GM18907 (cell line): ENCODE data around the gene LRRC4C.

Source experiments
- ATAC-seq: cut with Tn5 transposase; IDR thresholded peaks from one replicate; pipeline ENCODE4 v1.9.1; 2021; ENCODE audit warnings: mild to moderate bottlenecking, moderate library complexity; ENCODE audit not compliant: unreplicated experiment

Gene LRRC4C

GRCh38 chr11:41419901-41420300, 39.6 kb downstream of the LRRC4C start:
- ATAC-seq, result no peak

GRCh38 chr11:41414771-41415440, 44.5 kb downstream of the LRRC4C start:
- ATAC-seq, result no peak

- peak; percentile 52 for ATAC-seq
Measured at GRCh38 chr11:41413843-41414242, 45.6 kb downstream of the LRRC4C start.

- no peak for ATAC-seq
Measured at GRCh38 chr11:41405812-41406211, 53.6 kb downstream of the LRRC4C start.

GRCh38 chr11:41404109-41404508, 55.3 kb downstream of the LRRC4C start:
- no peak for ATAC-seq

DNA sequence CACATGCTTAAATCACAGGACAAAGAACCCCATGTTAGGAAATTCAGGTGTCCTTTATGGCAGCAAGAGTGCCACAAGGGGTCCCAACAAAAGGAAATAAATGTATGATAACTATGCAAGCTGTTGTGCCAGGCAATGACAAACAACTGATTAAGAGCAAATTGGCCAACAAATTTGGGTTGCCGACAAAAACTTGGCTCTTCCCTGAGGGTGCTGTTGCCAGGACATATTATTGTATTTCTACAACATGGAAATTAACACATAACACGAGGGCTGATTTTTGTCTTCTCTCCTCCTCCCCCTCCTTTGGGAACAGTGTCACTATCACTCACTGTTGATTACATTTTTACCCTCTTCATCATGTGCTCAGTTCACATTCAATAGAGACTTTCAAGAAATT, 56.0 kb downstream of the LRRC4C start:
- ATAC-seq, result no peak

- ATAC-seq, result no peak
Measured at GRCh38 chr11:41400819-41401382, 58.6 kb downstream of the LRRC4C start.

- ATAC-seq, result no peak
Measured at GRCh38 chr11:41400124-41400523, 59.3 kb downstream of the LRRC4C start.

- ATAC-seq, result no peak
Measured at GRCh38 chr11:41399323-41399722, 60.1 kb downstream of the LRRC4C start.

- ATAC-seq, result no peak
Measured at GRCh38 chr11:41398175-41398574, 61.3 kb downstream of the LRRC4C start.

DNA sequence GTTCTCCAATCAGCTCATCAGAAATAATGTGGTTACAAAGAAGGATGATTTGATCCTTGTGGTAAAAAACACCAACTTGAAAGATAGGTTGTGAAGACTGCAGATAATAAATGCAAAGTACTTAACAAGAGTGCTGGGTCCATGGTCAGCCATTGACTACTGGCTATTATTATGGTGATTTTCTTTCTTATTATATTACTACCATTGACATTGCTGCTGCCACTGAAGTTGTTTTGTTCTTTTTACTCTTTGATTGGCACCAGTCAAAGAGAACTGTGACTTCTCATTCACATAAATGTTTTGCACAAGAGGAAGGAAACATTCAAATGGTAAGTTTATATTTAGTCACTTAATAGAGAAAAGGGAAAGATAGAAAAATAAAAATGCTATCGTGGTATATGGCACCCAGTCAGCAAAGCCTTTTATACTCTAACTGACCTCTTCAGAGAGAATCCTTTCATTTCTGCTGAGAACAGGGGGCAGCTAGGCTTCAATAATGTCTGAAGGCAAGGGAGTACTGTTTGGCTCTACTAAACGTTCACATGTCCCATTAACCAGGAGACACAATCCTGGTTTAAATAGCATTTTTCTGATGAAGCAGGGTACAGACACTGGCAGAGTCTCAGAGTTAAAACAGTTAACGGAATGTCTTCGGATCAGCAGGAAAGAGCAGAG, 64.8 kb downstream of the LRRC4C start:
- no peak for ATAC-seq

- no peak for ATAC-seq
Measured at GRCh38 chr11:41392596-41392995, 66.9 kb downstream of the LRRC4C start.

- no peak for ATAC-seq
Measured at GRCh38 chr11:41389623-41390130, 69.8 kb downstream of the LRRC4C start.

GRCh38 chr11:41384329-41384728, 75.1 kb downstream of the LRRC4C start:
- ATAC-seq, result no peak

DNA sequence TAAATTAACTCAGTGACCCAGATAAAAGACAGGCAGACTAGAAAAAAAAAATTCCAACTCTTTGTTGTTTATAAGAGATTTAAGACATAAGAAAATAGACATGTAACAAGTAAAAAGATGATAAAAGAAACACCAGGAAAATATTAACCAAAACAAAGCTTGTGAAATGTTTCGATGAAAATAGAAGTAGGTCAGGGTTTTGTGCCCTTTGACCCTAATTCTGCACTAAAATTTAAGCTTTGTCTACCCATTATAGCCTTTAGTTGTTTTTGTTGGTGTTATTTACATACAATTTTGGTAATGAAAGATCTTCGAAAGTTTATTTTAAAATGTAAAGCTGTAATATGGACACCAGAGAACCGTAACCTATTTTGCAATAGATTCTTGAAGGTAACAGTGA, 75.7 kb downstream of the LRRC4C start:
- no peak for ATAC-seq

GRCh38 chr11:41382927-41383326, 76.5 kb downstream of the LRRC4C start:
- no peak for ATAC-seq

DNA sequence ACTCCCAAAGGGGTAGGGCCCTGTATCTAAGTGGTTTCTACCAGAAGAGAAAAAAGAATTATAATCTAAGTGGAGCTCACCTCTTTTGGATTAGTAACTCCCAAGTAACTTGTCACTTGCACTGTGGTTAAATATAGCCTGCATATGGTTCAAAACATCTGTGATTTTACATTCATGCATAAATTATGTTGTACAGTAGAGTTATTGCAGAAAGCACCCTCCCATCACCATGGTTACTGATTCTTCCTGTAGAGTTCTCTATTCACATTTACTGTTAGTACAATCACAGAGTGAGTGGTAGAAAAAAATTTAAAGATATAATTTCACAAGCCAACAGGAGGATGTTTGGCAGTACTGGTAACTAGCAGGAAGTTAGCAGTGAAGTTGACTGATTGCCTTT, 80.4 kb downstream of the LRRC4C start:
- ATAC-seq, result no peak

- no peak for ATAC-seq
Measured at GRCh38 chr11:41377709-41378394, 81.6 kb downstream of the LRRC4C start.

DNA sequence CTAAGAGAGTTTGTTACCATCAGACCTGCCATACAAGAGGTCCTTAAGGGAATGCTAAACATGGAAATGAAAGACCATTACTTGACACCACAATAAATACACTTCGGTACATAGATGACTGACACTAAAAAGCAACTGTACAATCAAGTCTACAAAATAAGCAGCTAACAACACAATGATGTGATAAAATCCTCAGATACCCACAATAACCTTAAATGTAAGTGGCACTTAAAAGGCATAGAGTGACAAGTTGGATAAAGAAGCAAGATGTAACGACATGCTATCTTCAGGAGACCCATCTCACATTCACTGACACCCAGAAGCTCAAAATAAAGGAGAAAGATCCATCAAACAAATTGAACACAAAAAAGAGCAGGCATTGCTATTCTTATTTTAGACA, 107.6 kb downstream of the LRRC4C start:
- ATAC-seq, result no peak

DNA sequence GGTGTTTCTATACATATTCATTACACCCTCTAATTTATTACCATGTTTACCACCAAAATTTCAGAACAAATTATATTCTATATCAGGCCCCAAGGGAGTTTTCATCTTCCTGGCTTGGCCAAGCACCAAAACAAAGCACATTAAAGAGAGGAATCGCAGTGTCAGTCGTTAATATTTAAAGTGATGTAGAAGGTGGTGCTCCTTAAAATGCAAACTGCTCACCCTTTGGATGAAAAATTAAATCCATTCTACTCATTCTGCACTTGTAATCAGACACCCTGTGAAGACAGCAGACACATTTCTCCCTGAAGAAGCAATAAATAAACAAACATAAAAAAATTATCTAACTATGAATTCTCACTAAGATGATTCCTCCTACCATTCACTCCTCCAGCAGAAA, 113.4 kb downstream of the LRRC4C start:
- ATAC-seq, result no peak
